GM10847 (cell line): ENCODE results near the gene PARN.

ENCODE experiments used
- POLR2A ChIP-seq: IDR thresholded peaks from 2 replicates; pipeline ENCODE4 v1.6.1; 2011; ENCODE audit not compliant: insufficient read length; ENCODE audit errors: extremely low read depth

The PARN gene

GRCh38 chr16:14641206-14641605 is 11.1 kb upstream of the PARN start:
- TF ChIP-seq POLR2A = no peak

- TF ChIP-seq POLR2A = no peak
Measured at GRCh38 chr16:14640538-14640937, 10.5 kb upstream of the PARN start.

GRCh38 chr16:14635395-14636165 is 5.5 kb upstream of the PARN start:
- TF ChIP-seq POLR2A = no peak

GRCh38 chr16:14634389-14634725 is 4.3 kb upstream of the PARN start:
- no peak for TF ChIP-seq POLR2A

GRCh38 chr16:14632693-14633569 is 2.9 kb upstream of the PARN start, which contains the start of gene BFAR:
Gene BFAR, plus strand, starts transcription at chr16:14632951. Its CDS starts 11,396 bp downstream, at chr16:14644347.
- TF ChIP-seq POLR2A = peak; percentile 98

- no peak for TF ChIP-seq POLR2A
Measured at GRCh38 chr16:14629612-14629918, 495 bp downstream of the PARN start.

- TF ChIP-seq POLR2A = no peak
Measured at GRCh38 chr16:14628806-14629611, 1.1 kb downstream of the PARN start.

GRCh38 chr16:14627078-14627477 is 3.0 kb downstream of the PARN start:
- no peak for TF ChIP-seq POLR2A

- TF ChIP-seq POLR2A = no peak
Measured at GRCh38 chr16:14618566-14618965, 11.5 kb downstream of the PARN start.

GRCh38 chr16:14616280-14616679 is 13.8 kb downstream of the PARN start:
- no peak for TF ChIP-seq POLR2A

- TF ChIP-seq POLR2A = no peak
Measured at GRCh38 chr16:14613991-14614390, 16.1 kb downstream of the PARN start.

- TF ChIP-seq POLR2A = no peak
Measured at GRCh38 chr16:14611660-14612059, 18.4 kb downstream of the PARN start.

GRCh38 chr16:14609716-14610115 is 20.3 kb downstream of the PARN start:
- TF ChIP-seq POLR2A = no peak

- TF ChIP-seq POLR2A = no peak
Measured at GRCh38 chr16:14608604-14609003, 21.5 kb downstream of the PARN start.

- TF ChIP-seq POLR2A = no peak
Measured at GRCh38 chr16:14608111-14608566, 21.9 kb downstream of the PARN start.
